Measurements from ENCODE around the gene PROSER3. TPM values are rescaled to one million over a fixed set of nuclear protein-coding genes. Genes with fewer than 3 reads are reported as not detected.
A peak's percentile ranks its signal among the peaks of the same experiment; 100 is the strongest.

The PROSER3 gene
- total and polyA plus RNA-seq, 2 of the 13 experiments (the other 11 are each of a cell fraction or from before 2014, with no cell fraction given): 5.1 to 5.7 TPM

- TF ChIP-seq CREB3 (CRISPR knock-in tag; IDR thresholded peaks at IDR 0.05): 0 out of 2 replicates have a peak, but pooled peaks have one; percentile 36
- TF ChIP-seq MAZ (IDR thresholded peaks at IDR 0.05; ENCODE audit: borderline replicate concordance, low read depth, low read length): no peak
- 0 out of 2 replicates have a peak, but pooled peaks have one; percentile 14 for TF ChIP-seq MAZ (CRISPR knock-in tag; IDR thresholded peaks at IDR 0.05; ENCODE audit: low read depth)
- no peak for TF ChIP-seq SETDB1 (CRISPR knock-in tag; IDR thresholded peaks at IDR 0.05; ENCODE audit: borderline replicate concordance)
- peak; percentile 81; the same call in 1 of the 2 replicates for TF ChIP-seq FUBP1 (CRISPR knock-in tag; IDR thresholded peaks at IDR 0.05; ENCODE audit: borderline replicate concordance)
- no peak for TF ChIP-seq XBP1 (CRISPR knock-in tag; IDR thresholded peaks at IDR 0.05)
- no peak for TF ChIP-seq ZNF660 (CRISPR knock-in tag; IDR thresholded peaks at IDR 0.05; ENCODE audit: borderline replicate concordance, low read depth)
- peak; percentile 48; the same call in 1 of the 2 replicates for TF ChIP-seq ZNF138 (CRISPR knock-in tag; IDR thresholded peaks at IDR 0.05; ENCODE audit: low read depth)
- no peak for TF ChIP-seq ZNF562 (CRISPR knock-in tag; IDR thresholded peaks at IDR 0.05; ENCODE audit: borderline replicate concordance)
- no peak for TF ChIP-seq RFXAP (CRISPR knock-in tag; IDR thresholded peaks at IDR 0.05; ENCODE audit: borderline replicate concordance)
- TF ChIP-seq KDM1A (CRISPR knock-in tag; IDR thresholded peaks at IDR 0.05): no peak
- TF ChIP-seq ZNF282 (IDR thresholded peaks at IDR 0.05; ENCODE audit: partially characterized antibody): no peak
- no peak for TF ChIP-seq CBX2 (IDR thresholded peaks at IDR 0.05; ENCODE audit: low read depth, low read length)
- no peak for TF ChIP-seq CBX2 (CRISPR knock-in tag; IDR thresholded peaks at IDR 0.05; ENCODE audit: low read depth)
- TF ChIP-seq, protein P1, sequence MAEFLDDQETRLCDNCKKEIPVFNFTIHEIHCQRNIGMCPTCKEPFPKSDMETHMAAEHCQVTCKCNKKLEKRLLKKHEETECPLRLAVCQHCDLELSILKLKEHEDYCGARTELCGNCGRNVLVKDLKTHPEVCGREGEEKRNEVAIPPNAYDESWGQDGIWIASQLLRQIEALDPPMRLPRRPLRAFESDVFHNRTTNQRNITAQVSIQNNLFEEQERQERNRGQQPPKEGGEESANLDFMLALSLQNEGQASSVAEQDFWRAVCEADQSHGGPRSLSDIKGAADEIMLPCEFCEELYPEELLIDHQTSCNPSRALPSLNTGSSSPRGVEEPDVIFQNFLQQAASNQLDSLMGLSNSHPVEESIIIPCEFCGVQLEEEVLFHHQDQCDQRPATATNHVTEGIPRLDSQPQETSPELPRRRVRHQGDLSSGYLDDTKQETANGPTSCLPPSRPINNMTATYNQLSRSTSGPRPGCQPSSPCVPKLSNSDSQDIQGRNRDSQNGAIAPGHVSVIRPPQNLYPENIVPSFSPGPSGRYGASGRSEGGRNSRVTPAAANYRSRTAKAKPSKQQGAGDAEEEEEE (CRISPR knock-in tag; IDR thresholded peaks at IDR 0.05; ENCODE audit: borderline replicate concordance): 0 out of 2 replicates have a peak, but pooled peaks have one; percentile 24
- TF ChIP-seq DMAP1 (CRISPR knock-in tag; IDR thresholded peaks at IDR 0.05): peak; percentile 84
- peak; percentile 60 for TF ChIP-seq AKAP8 (CRISPR knock-in tag; IDR thresholded peaks at IDR 0.05)
Observed at GRCh38 chr19:35715981-35716800, 41.8 kb upstream of the PROSER3 start (continued).

Measured in HepG2 (cell line).